ENCODE data around the gene ADAM22.

The ADAM22 gene

GRCh38 chr7:88205179-88205578 is 271.1 kb downstream of the ADAM22 start:
- peaks cover 46 to 73% of the 10 kb centered on the region in 2 experiments for H3K36me3 ChIP-seq (ENCODE audit: control insufficient read depth in 2 of 2, insufficient read depth in 1 of 2, low read length in 2 of 2)
- no peak overlapping the region for H3K27ac ChIP-seq (ENCODE audit: extremely low read depth, low read depth, low read length)
- no peaks in the 10 kb centered on the region for H3K9me3 ChIP-seq (ENCODE audit: control insufficient read depth, insufficient read depth, low read depth, low read length)
- H3K4me1 ChIP-seq (ENCODE audit: control insufficient read depth, insufficient read depth, low read length): peaks cover 3% of the 10 kb centered on the region; the same call in 1 of the 2 replicates
- no peak for TF ChIP-seq ZNF629 (tag by site-specific recombination; IDR thresholded peaks at IDR 0.05)
- ChIA-PET CTCF (interaction anchor here (0.8 kb wide), 1 partner anchor 9 kb away, joined by 3 read pairs; no protein-coding TSS in a partner anchor), POLR2A (no interaction called here)
- H3K4me3 ChIP-seq (ENCODE audit: low read depth, low read length): no peak overlapping the region

GRCh38 chr7:88206254-88206653 is 272.2 kb downstream of the ADAM22 start:
- Histone ChIP-seq H3K9me3 (ENCODE audit: control insufficient read depth, insufficient read depth, low read depth, low read length) (no peaks in the 10 kb centered on the region), H3K27ac (ENCODE audit: extremely low read depth, low read depth, low read length) (no peak overlapping the region), H3K4me3 (ENCODE audit: low read depth, low read length) (no peak overlapping the region), H3K4me1 (ENCODE audit: control insufficient read depth, insufficient read depth, low read length) (no peaks in the 10 kb centered on the region), H3K36me3 (ENCODE audit: control insufficient read depth in 2 of 2, insufficient read depth in 1 of 2, low read length in 2 of 2) (peaks cover 51 to 76% of the 10 kb centered on the region in 2 experiments)
- TF ChIP-seq ZFP37 (tag by site-specific recombination; IDR thresholded peaks at IDR 0.05) (no peak), ZNF133 (tag by site-specific recombination; IDR thresholded peaks at IDR 0.05) (no peak), ZNF510 (tag by site-specific recombination; IDR thresholded peaks at IDR 0.05; ENCODE audit: insufficient replicate concordance) (no peak), ZNF514 (tag by site-specific recombination; IDR thresholded peaks at IDR 0.05) (no peak), OSR2 (tag by site-specific recombination; IDR thresholded peaks at IDR 0.05) (no peak), KLF17 (tag by site-specific recombination; IDR thresholded peaks at IDR 0.05) (no peak), ZSCAN4 (tag by site-specific recombination; IDR thresholded peaks at IDR 0.05) (no peak), ZFP69B (tag by site-specific recombination; IDR thresholded peaks at IDR 0.05) (no peak), KLF16 (tag by site-specific recombination; IDR thresholded peaks at IDR 0.05) (no peak), ZNF558 (tag by site-specific recombination; IDR thresholded peaks at IDR 0.05) (no peak), ZNF175 (tag by site-specific recombination; IDR thresholded peaks at IDR 0.05) (no peak), ZSCAN16 (tag by site-specific recombination; IDR thresholded peaks at IDR 0.05) (no peak), ZFP41 (tag by site-specific recombination; IDR thresholded peaks at IDR 0.05; ENCODE audit: borderline replicate concordance) (no peak), RBAK (tag by site-specific recombination; IDR thresholded peaks at IDR 0.05) (no peak)
- TF ChIP-seq, protein P1, sequence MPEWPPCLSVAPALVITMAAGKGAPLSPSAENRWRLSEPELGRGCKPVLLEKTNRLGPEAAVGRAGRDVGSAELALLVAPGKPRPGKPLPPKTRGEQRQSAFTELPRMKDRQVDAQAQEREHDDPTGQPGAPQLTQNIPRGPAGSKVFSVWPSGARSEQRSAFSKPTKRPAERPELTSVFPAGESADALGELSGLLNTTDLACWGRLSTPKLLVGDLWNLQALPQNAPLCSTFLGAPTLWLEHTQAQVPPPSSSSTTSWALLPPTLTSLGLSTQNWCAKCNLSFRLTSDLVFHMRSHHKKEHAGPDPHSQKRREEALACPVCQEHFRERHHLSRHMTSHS (tag by site-specific recombination; IDR thresholded peaks at IDR 0.05): no peak
- POLR2A ChIA-PET: no interaction called here
- CTCF ChIA-PET: interaction anchor here (0.8 kb wide), 1 partner anchor 10 kb away, joined by 3 read pairs; no protein-coding TSS in a partner anchor

DNA sequence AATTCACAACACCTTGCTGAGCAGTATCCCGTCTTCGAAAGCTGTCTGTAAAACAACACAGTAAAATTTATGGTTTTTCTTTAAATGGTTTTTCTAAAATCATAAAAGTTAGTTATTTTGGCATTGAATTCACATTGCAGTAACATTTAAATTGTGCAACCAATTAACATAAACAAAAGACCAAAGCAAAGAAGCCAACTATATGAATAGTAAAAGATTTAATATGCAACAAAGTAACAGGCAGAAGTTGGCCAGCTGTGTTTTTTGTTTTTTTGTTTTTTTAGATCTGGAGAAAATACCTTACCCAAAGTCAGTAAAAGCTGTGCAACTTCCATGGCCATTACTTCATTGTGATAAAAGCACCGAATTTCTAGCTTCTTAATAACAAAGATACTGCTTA is 274.5 kb downstream of the ADAM22 start:
- ChIA-PET POLR2A (no interaction called here), CTCF (interaction anchor here (0.6 kb wide), 2 partner anchors 193 to 665 kb away, joined by 3 to 4 read pairs; no protein-coding TSS in a partner anchor)
- Histone ChIP-seq H3K4me3 (ENCODE audit: low read depth, low read length) (no peak overlapping the region), H3K36me3 (ENCODE audit: control insufficient read depth in 2 of 2, insufficient read depth in 1 of 2, low read length in 2 of 2) (peaks cover 50 to 89% of the 10 kb centered on the region in 2 experiments), H3K4me1 (ENCODE audit: control insufficient read depth, insufficient read depth, low read length) (no peaks in the 10 kb centered on the region), H3K27ac (ENCODE audit: extremely low read depth, low read depth, low read length) (no peak overlapping the region), H3K9me3 (ENCODE audit: control insufficient read depth, insufficient read depth, low read depth, low read length) (no peaks in the 10 kb centered on the region)
- TF ChIP-seq ZNF585B (tag by site-specific recombination; IDR thresholded peaks at IDR 0.05): no peak
- no peak for TF ChIP-seq KLF9 (tag by site-specific recombination; IDR thresholded peaks at IDR 0.05; ENCODE audit: low read depth)
- no peak for TF ChIP-seq KLF10 (tag by site-specific recombination; IDR thresholded peaks at IDR 0.05)
- no peak for TF ChIP-seq ZNF416 (tag by site-specific recombination; IDR thresholded peaks at IDR 0.05)
- TF ChIP-seq ZNF629 (tag by site-specific recombination; IDR thresholded peaks at IDR 0.05): no peak
- TF ChIP-seq INSM2 (tag by site-specific recombination; IDR thresholded peaks at IDR 0.05): no peak
- TF ChIP-seq ZNF23 (tag by site-specific recombination; IDR thresholded peaks at IDR 0.05; ENCODE audit: borderline replicate concordance): no peak
- no peak for TF ChIP-seq ZNF677 (tag by site-specific recombination; IDR thresholded peaks at IDR 0.05)
- TF ChIP-seq ZNF239 (tag by site-specific recombination; IDR thresholded peaks at IDR 0.05): no peak
- TF ChIP-seq OVOL3 (tag by site-specific recombination; IDR thresholded peaks at IDR 0.05): no peak
- TF ChIP-seq GLIS2 (tag by site-specific recombination; IDR thresholded peaks at IDR 0.05): no peak
- no peak for TF ChIP-seq ZNF121 (tag by site-specific recombination; IDR thresholded peaks at IDR 0.05)
- TF ChIP-seq, protein P2, sequence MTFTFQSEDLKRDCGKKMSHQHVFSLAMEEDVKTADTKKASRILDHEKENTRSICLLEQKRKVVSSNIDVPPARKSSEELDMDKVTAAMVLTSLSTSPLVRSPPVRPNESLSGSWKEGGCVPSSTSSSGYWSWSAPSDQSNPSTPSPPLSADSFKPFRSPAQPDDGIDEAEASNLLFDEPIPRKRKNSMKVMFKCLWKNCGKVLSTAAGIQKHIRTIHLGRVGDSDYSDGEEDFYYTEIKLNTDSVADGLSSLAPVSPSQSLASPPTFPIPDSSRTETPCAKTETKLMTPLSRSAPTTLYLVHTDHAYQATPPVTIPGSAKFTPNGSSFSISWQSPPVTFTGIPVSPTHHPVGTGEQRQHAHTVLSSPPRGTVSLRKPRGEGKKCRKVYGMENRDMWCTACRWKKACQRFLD (tag by site-specific recombination; IDR thresholded peaks at IDR 0.05): no peak

All from HEK293 (cell line).